HG02885 (cell line): ENCODE results near the gene METTL26.

Experiments used
- ATAC-seq: cut with Tn5 transposase; IDR thresholded peaks from one replicate; pipeline ENCODE4 v1.9.1; 2021; ENCODE audit warnings: mild to moderate bottlenecking; ENCODE audit not compliant: unreplicated experiment, poor library complexity

METTL26 gene

DNA sequence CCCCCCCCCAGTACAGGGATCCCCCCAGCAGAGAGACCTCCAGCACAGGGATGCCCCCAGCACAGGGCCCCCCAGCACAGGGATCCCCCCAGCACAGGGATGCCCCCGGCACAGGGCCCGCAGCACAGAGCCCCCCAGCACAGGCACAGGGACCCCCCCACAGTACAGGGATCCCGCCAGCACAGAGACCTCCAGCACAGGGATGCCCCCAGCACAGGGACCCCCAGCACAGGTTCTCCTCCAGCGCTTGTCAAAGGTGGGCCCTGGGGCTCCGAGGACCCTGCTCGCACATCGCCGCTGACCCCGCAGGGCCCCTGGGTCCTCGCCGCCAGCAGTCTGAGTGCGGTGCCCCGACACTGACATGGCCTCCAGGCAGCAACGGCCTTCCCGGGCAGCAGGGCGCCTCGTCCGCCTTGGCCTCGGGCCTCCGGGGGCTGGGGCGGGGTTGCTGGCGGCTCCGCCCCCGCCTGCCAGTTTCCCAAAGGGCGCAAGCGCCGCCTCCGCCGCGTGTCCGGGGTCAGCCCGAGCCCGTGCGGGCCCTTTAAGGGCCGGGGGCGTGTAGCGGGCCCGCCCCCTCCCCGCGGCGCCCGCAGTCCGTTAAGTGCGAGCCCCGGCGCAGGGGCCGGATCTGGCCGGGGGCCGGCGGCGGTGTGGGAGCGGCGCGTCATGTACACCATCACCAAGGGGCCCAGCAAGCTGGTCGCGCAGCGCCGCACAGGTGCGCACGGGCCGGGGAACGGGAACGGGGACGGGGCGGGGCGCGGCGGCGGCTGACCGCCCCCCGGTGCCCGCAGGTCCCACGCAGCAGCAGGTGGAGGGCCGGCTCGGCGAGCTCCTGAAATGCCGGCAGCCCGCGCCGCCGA is 5.5 kb upstream of the METTL26 start, which contains the start of gene MCRIP2:
TSS of gene MCRIP2 (plus strand) at position 503 of the 863 bp plus-strand sequence. CDS start at position 667, 164 bp downstream.
- ATAC-seq: peak; percentile 56

DNA sequence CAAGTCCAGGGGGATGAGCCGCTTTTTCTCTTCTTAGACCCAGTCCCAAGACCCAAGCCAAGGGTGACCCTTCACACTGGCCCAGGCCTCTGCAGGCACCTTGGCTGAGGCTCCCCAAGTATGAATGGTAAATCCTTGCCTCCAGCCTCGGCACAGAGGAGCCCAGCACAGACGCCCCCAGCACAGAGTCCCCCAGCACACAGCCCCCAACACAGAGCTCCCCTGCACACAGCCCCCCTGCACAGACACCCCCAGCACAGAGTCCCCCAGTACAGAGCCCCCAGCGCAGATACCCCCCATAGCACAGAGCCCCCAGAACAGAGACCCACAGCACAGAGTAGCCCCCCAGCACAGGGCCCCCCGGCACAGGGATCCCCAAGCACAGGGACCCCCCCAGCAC is 4.5 kb upstream of the METTL26 start:
- ATAC-seq: no peak

DNA sequence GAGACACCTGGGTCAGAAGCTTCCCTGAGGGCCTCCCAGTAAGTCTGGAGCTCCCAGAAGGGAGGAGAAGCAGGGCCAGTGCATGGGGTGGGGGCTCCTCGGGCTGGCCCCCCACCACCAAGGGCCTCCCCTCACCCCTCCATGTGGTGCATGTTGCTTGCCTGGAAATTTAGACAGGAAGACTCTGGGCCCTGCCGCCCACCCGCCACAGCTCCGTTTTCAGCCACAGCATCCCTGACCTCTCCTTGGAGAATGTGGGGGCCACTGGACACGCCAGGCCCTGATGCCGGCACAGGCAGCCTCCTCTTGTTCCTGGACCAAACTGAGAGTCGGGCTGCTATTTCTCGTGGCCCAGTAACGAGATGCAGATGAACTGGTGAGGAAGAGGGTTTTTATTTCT is 2.7 kb upstream of the METTL26 start:
- ATAC-seq: no peak

DNA sequence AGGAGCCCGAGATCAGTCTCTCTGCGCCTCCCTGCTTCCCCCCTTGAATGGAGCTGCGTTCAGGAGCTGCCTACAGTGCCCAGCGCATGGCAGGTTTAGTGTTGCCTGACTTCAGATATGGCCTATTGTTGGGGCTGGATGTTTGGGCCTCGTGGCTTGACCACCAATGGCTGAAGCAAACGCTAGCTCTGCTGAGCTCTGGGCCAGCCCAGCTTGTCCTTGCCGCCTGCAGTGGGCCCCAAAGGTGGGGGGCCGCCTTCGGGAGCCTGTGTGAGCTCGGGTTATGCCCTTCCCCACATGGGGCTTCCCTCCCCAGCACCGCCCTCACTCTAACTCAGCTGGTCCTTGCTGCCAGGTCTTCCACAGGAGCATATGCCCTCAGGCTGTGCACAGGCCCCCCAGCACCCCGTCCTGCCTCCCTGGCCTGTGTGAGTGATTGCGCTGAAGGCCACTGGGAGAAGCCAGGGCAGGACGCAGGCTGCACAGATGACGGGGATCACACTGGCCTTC is 2.0 kb upstream of the METTL26 start:
- no peak for ATAC-seq

DNA sequence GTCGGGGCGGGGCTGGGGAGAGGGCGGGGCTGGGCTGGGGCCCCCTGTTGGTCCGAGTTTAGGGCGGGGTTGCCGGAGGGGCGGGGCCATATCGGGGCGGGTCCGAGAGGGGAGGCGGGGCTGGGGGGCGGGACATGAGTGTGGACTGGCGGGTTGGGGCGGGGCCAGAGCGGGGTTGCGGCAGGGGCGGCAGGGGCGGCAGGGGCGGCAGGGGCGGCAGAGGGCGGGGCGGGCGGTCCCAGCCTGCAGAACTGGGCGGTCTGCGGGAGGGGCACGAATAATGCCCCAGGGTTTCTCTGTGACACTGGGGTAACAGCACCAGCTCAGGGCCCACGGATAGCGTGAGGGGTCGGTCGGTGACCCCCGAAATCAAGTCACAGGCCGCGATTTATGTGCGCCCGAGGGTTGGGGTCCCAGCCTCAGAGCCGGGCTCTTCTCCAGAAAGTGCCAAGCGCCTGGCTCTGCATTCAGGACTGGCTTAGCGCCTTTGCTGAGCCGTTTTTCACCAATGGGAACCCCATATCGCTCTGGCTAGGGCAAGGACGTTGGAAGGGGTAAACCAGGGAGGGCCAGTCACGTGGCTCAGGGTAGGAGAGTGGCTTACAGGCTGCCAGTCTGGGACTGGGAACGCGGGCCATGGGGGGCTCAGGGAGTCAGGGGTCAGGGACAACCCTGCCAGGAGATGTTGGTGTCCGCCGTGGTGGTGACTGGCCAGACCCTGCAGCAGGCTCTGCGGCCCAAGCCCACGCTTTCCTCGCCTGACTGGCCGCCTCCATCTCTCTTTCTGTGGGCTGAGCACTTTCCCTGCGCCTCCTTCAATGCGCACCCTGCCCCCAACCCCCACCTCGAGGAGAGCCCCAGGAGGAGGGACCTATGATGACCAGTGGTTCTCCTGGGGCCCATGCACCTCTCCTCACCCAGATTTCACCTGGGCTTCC is 1.2 kb upstream of the METTL26 start:
- no peak for ATAC-seq

DNA sequence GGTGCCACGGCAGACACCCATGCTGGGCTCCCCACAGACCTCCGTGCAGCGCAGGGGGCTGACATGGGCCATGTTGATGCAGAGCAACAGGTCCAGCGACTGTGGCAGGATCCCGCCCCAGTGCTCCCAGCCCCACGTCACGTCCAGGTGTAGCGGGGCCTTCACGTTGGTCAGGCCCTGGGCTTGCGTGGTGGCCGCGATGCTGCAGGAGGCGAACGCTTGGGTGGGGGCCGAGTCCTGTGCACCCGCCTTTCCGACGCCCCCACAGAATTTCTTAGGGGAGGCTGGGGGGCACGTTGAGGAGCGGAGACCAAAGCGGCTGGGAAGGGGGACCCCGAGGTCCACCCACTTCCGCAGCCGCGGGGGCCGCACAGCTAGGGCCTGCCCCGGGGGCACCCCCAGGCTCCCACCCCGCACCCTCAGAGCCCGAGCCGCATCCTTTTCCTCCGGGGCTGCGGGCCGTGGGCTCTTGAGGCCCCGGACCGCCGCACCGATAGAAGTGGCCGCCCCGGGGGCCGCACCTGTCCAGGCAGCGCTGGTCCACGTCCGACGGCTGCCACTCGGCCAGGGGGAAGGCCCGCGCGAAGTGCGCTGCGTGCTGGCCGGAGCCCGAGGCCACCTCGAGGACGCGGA is 416 bp downstream of the METTL26 start:
- peak; percentile 12 for ATAC-seq

DNA sequence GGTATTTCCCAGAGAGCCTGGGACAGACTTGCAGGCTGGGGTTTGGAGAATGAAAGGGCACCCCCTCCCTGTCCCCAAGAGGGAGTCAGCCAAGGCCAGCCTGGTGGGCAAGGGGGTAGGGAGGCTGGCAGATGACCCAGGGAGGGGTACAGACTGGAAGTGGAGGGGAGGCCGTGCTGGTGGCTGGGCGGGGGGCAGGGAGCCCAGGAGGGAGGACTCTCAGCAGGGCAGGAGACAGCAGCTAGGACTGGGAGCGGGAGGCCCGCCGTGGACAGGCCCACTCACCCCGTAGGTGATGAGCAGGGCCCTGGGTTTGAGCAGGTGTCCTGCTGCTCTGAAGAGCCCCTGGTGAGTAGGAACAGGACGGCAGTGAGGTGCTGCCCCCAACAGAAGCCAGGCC is 1.1 kb downstream of the METTL26 start:
- ATAC-seq: no peak

DNA sequence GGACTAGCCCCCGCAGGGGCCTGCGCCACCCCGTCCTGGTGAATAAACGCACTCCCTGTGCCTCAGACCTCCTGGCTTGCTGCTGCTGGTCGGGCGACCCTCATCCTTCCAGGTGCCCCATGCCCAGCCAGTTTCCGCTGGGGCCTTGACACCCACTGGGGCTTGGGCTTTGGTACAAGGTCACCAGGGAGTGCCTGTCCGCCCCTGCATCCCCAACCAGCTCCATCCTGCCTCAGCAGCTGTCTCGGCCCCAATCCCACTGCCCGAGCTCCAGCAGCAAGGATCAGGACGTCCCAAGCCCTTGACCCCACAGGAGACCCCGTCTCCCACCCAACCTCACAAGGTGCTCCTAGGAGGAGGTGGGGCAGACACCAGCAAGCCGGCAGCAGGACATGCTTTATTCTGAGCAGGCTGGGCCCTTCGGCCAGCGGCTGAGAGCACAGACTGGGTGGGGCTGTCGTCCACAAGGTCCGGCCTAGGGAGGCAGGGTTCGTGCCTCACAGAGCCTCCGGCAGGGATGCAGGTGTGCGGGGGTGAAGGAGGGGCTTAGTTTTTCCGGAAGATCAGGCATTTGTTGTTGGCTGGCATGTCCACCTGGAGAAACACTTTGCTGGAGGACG is 1.9 kb downstream of the METTL26 start:
- ATAC-seq: no peak

DNA sequence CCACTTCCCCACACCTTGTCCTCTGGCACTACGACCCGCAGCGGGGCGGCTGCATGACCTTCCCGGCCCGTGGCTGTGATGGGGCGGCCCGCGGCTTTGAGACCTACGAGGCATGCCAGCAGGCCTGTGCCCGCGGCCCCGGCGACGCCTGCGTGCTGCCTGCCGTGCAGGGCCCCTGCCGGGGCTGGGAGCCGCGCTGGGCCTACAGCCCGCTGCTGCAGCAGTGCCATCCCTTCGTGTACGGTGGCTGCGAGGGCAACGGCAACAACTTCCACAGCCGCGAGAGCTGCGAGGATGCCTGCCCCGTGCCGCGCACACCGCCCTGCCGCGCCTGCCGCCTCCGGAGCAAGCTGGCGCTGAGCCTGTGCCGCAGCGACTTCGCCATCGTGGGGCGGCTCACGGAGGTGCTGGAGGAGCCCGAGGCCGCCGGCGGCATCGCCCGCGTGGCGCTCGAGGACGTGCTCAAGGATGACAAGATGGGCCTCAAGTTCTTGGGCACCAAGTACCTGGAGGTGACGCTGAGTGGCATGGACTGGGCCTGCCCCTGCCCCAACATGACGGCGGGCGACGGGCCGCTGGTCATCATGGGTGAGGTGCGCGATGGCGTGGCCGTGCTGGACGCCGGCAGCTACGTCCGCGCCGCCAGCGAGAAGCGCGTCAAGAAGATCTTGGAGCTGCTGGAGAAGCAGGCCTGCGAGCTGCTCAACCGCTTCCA is 2.6 kb downstream of the METTL26 start:
- no peak for ATAC-seq

DNA sequence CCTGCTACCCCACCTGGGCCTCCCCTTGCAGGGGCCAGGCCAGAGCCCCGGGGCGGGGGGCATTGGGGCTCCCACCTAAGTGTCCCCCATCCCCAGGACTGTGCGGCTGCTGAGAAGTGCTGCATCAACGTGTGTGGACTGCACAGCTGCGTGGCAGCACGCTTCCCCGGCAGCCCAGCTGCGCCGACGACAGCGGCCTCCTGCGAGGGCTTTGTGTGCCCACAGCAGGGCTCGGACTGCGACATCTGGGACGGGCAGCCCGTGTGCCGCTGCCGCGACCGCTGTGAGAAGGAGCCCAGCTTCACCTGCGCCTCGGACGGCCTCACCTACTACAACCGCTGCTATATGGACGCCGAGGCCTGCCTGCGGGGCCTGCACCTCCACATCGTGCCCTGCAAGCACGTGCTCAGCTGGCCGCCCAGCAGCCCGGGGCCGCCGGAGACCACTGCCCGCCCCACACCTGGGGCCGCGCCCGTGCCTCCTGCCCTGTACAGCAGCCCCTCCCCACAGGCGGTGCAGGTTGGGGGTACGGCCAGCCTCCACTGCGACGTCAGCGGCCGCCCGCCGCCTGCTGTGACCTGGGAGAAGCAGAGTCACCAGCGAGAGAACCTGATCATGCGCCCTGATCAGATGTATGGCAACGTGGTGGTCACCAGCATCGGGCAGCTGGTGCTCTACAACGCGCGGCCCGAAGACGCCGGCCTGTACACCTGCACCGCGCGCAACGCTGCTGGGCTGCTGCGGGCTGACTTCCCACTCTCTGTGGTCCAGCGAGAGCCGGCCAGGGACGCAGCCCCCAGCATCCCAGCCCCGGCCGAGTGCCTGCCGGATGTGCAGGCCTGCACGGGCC is 3.4 kb downstream of the METTL26 start:
- no peak for ATAC-seq

DNA sequence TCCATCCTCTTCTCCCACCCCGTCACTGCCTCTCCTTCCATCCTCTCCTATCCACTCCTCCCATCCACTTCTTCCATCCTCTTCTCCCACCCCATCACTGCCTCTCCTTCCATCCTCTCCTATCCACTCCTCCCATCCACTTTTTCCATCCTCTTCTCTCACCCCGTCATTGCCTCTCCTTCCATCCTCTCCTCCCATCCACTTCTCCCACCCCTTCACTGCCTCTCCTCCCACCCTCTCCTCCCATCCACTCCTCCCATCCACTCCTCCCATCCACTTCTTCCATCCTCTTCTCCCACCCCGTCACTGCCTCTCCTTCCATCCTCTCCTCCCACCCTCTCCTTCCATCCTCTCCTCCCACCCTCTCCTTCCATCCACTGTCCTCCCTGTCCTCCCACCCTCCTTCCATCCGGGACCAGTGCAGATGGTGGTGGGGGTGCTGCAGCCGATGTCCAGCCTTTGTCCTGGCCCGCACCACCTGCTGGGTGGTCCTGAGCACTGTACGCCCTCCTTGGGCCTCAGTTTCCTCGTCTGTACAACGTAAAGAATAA is 4.2 kb downstream of the METTL26 start:
- no peak for ATAC-seq

DNA sequence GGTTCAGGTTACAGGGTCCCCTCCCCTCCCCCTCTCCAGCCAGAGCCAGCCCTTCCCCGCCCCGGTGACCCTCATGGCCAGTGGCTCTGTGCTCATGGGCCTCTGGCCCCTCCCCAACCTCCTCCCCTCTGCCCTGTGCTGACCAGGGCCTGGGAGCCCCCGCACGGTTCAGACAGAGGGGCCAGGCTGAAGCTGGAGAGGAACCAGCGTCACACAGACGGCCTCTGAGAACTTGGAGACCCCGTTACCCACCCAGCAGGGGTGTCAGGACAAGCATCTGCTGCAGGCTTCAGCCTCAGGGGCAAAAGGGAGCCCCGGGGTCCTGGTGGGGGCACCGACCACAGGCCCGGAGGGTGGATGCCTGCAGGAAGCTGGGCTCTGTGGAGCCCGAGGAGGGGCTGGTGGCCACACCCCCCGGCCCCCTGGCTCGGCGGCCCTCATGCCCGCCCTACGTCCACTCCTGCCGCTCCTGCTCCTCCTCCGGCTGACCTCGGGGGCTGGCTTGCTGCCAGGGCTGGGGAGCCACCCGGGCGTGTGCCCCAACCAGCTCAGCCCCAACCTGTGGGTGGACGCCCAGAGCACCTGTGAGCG is 5.2 kb downstream of the METTL26 start, which contains the start of gene WFIKKN1:
TSS of gene WFIKKN1 (plus strand) at position 171 of the 591 bp plus-strand sequence. CDS start at position 440, 269 bp downstream.
- ATAC-seq: no peak

DNA sequence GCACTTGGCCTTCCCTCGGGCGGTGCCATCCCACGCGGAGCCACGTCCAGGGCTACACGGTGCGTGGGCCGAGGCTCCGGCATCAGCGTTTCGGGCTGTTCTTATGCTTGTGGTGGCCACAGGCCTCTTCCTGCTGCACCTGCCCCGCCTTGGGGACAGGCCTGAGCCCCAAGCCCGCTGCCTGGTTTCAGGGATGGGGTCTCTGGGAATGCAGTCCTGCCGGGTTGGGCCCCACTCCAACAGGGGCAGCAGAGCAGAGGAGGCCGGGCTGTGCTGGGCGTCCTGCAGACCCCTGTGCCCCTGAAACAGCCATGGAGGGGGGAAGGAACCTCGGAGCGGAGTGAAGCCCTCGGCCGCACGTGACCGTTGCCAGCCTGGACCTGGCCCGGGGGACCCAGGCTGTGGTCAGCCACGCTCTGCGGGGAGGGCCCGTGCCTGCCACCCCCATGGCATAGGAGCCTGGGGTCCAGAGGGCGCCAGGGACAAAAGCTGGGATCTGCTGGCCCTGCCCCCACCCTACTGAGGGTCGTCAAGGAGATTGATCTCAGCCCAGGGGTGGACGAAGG is 5.8 kb downstream of the METTL26 start:
- no peak for ATAC-seq

DNA sequence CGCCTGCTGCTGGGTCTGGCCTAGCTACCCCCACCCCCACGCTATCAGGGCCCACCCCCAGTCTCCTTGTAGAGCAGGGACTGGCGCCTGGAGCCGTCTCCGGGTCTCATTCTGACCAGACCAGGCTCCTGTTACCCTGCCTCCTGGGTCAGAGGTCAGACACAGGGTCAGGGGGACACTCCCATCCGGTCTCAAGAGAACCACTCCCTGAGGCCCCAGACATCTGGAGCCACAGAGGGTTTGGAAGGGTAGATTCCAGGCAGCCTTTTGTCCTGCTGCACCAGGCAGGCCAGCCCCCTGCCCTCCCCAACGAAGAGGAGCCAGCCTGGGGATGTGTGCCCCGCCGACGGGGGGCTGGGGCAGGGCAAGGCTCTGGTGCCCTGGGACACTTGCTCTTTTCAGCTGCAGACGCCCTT is 6.3 kb downstream of the METTL26 start:
- no peak for ATAC-seq

DNA sequence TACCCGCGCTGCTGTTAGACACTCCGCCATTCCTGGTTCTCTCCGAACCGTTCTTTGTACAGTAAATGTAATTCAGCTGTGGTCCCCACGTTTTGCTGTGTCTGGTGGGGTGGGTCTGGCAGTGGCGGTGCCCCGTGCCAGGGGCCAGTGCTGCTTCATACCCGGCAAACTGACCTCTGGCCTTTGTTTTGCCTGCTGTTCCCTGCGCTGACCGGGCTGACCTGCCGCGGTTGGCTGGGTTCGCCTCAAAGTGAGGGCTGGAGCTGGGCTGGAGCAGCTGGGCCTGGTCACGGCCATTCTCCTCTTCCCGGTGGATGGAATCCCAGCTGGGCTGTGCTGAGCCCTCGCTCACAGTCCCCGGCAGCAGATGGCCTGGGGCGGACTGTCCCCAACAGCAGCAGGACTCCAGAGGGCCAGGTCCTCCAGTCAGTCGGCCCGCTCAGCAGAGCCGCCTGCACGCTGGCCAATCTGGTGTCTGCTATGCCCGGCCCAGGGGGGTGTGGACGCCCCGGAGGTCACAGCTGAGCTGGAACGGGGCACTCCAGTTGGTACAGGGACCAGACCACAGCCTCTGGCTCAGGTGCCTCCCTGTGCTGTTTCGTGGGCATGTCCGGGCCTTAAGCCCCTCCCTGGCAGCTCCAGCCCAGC is 6.8 kb downstream of the METTL26 start:
- ATAC-seq: no peak

DNA sequence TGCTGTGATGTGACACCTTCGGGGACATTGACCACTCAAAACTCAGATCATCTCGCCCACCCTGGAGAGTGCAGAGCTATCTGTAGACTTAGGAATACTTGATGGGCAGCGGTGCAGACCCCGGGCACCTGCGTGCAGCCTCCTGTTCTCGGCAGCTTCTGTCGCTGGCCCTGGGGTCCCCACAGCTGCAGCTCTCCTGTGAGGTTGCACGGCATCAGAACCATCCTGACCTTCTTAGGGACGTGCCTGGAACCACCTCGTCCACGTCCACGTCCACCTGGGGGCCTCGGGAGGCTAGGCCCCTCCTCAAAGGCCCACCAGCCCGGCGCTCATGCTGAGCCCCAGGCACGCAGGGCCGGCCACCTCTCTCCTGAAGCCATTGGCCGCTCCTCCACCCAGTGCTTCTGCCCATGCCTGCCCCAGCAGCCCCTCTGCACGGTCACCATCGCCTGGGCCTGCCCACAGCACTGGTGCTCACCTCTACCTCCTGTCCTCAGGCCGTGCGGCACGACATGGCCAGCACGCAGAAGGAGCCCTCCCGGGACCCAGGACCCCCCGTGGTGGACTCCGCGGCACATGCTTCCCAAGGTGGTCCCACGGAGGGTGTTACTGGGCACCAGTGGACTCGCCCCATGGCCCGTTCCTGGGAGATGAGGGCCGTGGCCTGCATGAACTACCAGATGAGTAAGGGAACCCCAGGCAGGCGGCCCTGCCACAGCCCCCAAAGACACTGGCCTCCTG is 7.6 kb downstream of the METTL26 start:
- ATAC-seq: no peak
